H9 (cell line): ENCODE data around the gene IGSF5. TPM values are rescaled to one million over a fixed set of nuclear protein-coding genes. Genes with fewer than 3 reads are reported as not detected.

ENCODE experiments used
- DNase-seq: peaks from one replicate; pipeline ENCODE4 v3.0.0-alpha.2; 2017
- H2AFZ ChIP-seq: one replicate; pipeline ENCODE4 v1.6.1; 2013; ENCODE audit warnings: mild to moderate bottlenecking, low read length, control low read depth, moderate library complexity
- H2AK5ac ChIP-seq: 2 replicates; pipeline ENCODE4 v1.6.1; 2013; ENCODE audit warnings: low read length, control low read depth, mixed read lengths; ENCODE audit not compliant: insufficient read length
- H2BK120ac ChIP-seq: one replicate; pipeline ENCODE4 v1.6.1; 2013; ENCODE audit warnings: low read depth, mild to moderate bottlenecking, low read length, control low read depth, inconsistent platforms; ENCODE audit not compliant: poor library complexity, severe bottlenecking
- H2BK12ac ChIP-seq: 2 replicates; pipeline ENCODE4 v1.6.1; 2013; ENCODE audit warnings: low read length, control low read depth, mixed read lengths, low read depth; ENCODE audit not compliant: insufficient read length
- H2BK15ac ChIP-seq: 2 replicates; pipeline ENCODE4 v1.6.1; 2013; ENCODE audit warnings: low read depth, low read length, control low read depth
- H2BK20ac ChIP-seq: one replicate; pipeline ENCODE4 v1.6.1; 2013; ENCODE audit warnings: low read depth, mild to moderate bottlenecking, low read length, control low read depth, inconsistent platforms; ENCODE audit not compliant: poor library complexity, severe bottlenecking
- H2BK5ac ChIP-seq: 2 replicates; pipeline ENCODE4 v1.6.1; 2013; ENCODE audit warnings: low read length, control low read depth, mixed read lengths; ENCODE audit not compliant: insufficient read length
- H3K14ac ChIP-seq: 2 replicates; pipeline ENCODE4 v1.6.1; 2013; ENCODE audit warnings: low read length, control low read depth; ENCODE audit not compliant: insufficient read depth
- H3K18ac ChIP-seq: 2 replicates; pipeline ENCODE4 v1.6.1; 2013; ENCODE audit warnings: low read depth, mild to moderate bottlenecking, mixed read lengths, low read length, control low read depth; ENCODE audit not compliant: insufficient read length
- H3K23ac ChIP-seq: 2 replicates; pipeline ENCODE4 v1.6.1; 2013; ENCODE audit warnings: low read length, control low read depth, mixed read lengths, low read depth; ENCODE audit not compliant: insufficient read length
- H3K23me2 ChIP-seq: 2 replicates; pipeline ENCODE4 v1.6.1; 2013; ENCODE audit warnings: low read depth, mild to moderate bottlenecking, mixed read lengths, low read length, control low read depth; ENCODE audit not compliant: insufficient read length, poor library complexity, severe bottlenecking
- H3K27ac ChIP-seq: 2 replicates; pipeline ENCODE4 v1.5.1; 2013; ENCODE audit warnings: low read length, control low read depth, mixed read lengths, low read depth; ENCODE audit not compliant: insufficient read length
- H3K27me3 ChIP-seq: 2 replicates; pipeline ENCODE4 v1.6.1; 2013; ENCODE audit warnings: low read length, control low read depth, inconsistent platforms; ENCODE audit not compliant: insufficient read depth
- H3K4ac ChIP-seq: 2 replicates; pipeline ENCODE4 v1.6.1; 2013; ENCODE audit warnings: low read depth, mild to moderate bottlenecking, control low read depth, inconsistent platforms, low read length, moderate library complexity
- H3K4me1 ChIP-seq: 2 replicates; pipeline ENCODE4 v1.6.1; 2013; ENCODE audit warnings: low read length, control low read depth, inconsistent platforms; ENCODE audit not compliant: insufficient read depth
- H3K4me2 ChIP-seq: 2 replicates; pipeline ENCODE4 v1.6.1; 2013; ENCODE audit warnings: low read length, control low read depth, mixed read lengths; ENCODE audit not compliant: insufficient read length, insufficient read depth
- H3K56ac ChIP-seq: 2 replicates; pipeline ENCODE4 v1.6.1; 2013; ENCODE audit warnings: low read depth, mild to moderate bottlenecking, mixed read lengths, low read length, control low read depth; ENCODE audit not compliant: insufficient read length
- H3K79me1 ChIP-seq: 2 replicates; pipeline ENCODE4 v1.6.1; 2013; ENCODE audit warnings: low read depth, mild to moderate bottlenecking, moderate library complexity, low read length, control low read depth, inconsistent platforms; ENCODE audit not compliant: insufficient read depth, poor library complexity, severe bottlenecking
- H3K79me2 ChIP-seq: 2 replicates; pipeline ENCODE4 v1.6.1; 2013; ENCODE audit warnings: low read length, control low read depth, inconsistent platforms; ENCODE audit not compliant: insufficient read depth
- H3K9ac ChIP-seq: 2 replicates; pipeline ENCODE4 v1.6.1; 2013; ENCODE audit warnings: low read length, control low read depth, mixed read lengths; ENCODE audit not compliant: insufficient read length; ENCODE audit errors: extremely low read depth
- H3K9me3 ChIP-seq: one replicate; pipeline ENCODE4 v1.6.1; 2013; ENCODE audit warnings: low read depth, low read length, inconsistent platforms; ENCODE audit not compliant: control insufficient read depth
- H3T11ph ChIP-seq: one replicate; pipeline ENCODE4 v1.6.1; 2013; ENCODE audit warnings: mild to moderate bottlenecking, low read length, control low read depth, inconsistent platforms
- H4K20me1 ChIP-seq: one replicate; pipeline ENCODE4 v1.6.1; 2013; ENCODE audit not compliant: control insufficient read depth, insufficient read length, insufficient read depth
- H4K5ac ChIP-seq: 2 replicates; pipeline ENCODE4 v1.6.1; 2013; ENCODE audit warnings: low read depth, mild to moderate bottlenecking, mixed read lengths, low read length, control low read depth; ENCODE audit not compliant: insufficient read length
- H4K8ac ChIP-seq: replicated peaks from 2 replicates; pipeline ENCODE4 v1.6.1; 2013; ENCODE audit warnings: low read length, control low read depth, mixed read lengths, low read depth; ENCODE audit not compliant: insufficient read length
- H4K91ac ChIP-seq: 2 replicates; pipeline ENCODE4 v1.6.1; 2013; ENCODE audit warnings: low read depth, mild to moderate bottlenecking, moderate library complexity, mixed read lengths, low read length, control low read depth; ENCODE audit not compliant: insufficient read length
- H3K27ac Mint-ChIP-seq, 3 experiments: 2 replicates in 2 of 3; 3 replicates in 1 of 3; pipeline ENCODE4 v1.8.0; 2020 to 2021; ENCODE audit warnings: mixed read lengths in 3 of 3, mild to moderate bottlenecking in 1 of 3, moderate library complexity in 1 of 3
- H3K27me3 Mint-ChIP-seq: 2 replicates; pipeline ENCODE4 v1.8.0; 2021; ENCODE audit warnings: low read depth, mild to moderate bottlenecking, moderate library complexity, mixed read lengths
- H3K36me3 Mint-ChIP-seq, 3 experiments: 2 replicates in 2 of 3; 3 replicates in 1 of 3; pipeline ENCODE4 v1.8.0; 2020 to 2021; ENCODE audit warnings: low read depth in 3 of 3, mixed read lengths in 3 of 3; ENCODE audit not compliant: insufficient read depth in 1 of 3
- H3K4me1 Mint-ChIP-seq, 2 experiments: 2 replicates each; pipeline ENCODE4 v1.8.0; 2020; ENCODE audit warnings: mixed read lengths in 2 of 2
- H3K4me3 Mint-ChIP-seq, 2 experiments: 2 replicates in 1 of 2; 3 replicates in 1 of 2; pipeline ENCODE4 v1.8.0; 2020 to 2021; ENCODE audit warnings: mild to moderate bottlenecking in 2 of 2, mixed read lengths in 2 of 2, moderate library complexity in 1 of 2
- H3K9me3 Mint-ChIP-seq, 2 experiments: 2 replicates in 1 of 2; 3 replicates in 1 of 2; pipeline ENCODE4 v1.8.0; 2020; ENCODE audit warnings: mild to moderate bottlenecking in 2 of 2, mixed read lengths in 2 of 2, moderate library complexity in 1 of 2
- CTCF ChIP-seq: fragments of 200-600 bp; sonication (generic); conservative IDR thresholded peaks from 3 replicates; pipeline ENCODE4 v1.8.0; 2021; ENCODE audit warnings: antibody characterized with exemption, mild to moderate bottlenecking
- WGBS: extraction: QIAGEN DNeasy Blood & Tissue Kit; methylation state at CpG from one replicate; pipeline ENCODE4 v1.1.7; 2013; ENCODE audit warnings: missing lambda C conversion rate, low lambda C conversion rate, mixed read lengths; ENCODE audit not compliant: insufficient read length; ENCODE audit errors: extremely low coverage; 5-methylcytosine and 5-hydroxymethylcytosine counted together
- total RNA-seq: library from RNA; stranded (reverse); gene quantifications from 2 replicates; pipeline ENCODE4 v1.2.1, GENCODE V29; 2021

IGSF5 gene
- total RNA-seq, 1 experiment from 2014 or later: 2.1 TPM

DNA sequence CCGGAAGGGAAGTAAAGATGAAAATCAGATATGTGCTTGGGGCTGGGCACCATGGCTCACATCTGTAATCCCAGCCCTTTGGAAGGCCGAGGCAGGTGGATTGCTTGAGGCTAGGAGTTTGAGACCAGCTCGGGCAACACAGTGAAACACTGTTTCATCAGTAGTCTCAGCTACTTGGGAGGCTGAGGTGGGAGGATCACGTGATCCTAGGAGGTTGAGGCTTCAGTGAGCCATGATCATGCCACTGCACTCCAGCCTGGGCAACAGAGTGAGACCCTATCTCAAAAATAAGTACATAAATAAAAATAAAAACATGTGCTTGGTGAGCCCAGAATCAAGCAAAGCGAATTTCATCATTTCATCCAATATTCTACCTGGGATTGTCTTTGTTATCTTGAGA is 98.9 kb downstream of the IGSF5 start:
- Histone ChIP-seq H3K9ac (no peak overlapping the region), H2BK12ac (no peak overlapping the region), H3K23me2 (no peaks in the 10 kb centered on the region), H3K79me1 (no peaks in the 10 kb centered on the region), H3K79me2 (no peaks in the 10 kb centered on the region), H3K14ac (no peak overlapping the region), H3K23ac (no peak overlapping the region), H3K4me1 (no peaks in the 10 kb centered on the region), H2BK20ac (no peak overlapping the region), H3K9me3 (no peaks in the 10 kb centered on the region), H3T11ph (no peak overlapping the region), H3K27ac (no peak overlapping the region), H3K4ac (no peak overlapping the region), H2BK120ac (no peak overlapping the region), H3K4me2 (no peak overlapping the region), H2AFZ (no peak overlapping the region), H4K5ac (no peak overlapping the region), H3K18ac (no peak overlapping the region), H3K56ac (no peak overlapping the region), H3K27me3 (no peaks in the 10 kb centered on the region), H4K20me1 (no peaks in the 10 kb centered on the region), H4K91ac (no peak overlapping the region), H2BK5ac (no peak overlapping the region), H2AK5ac (no peak overlapping the region), H2BK15ac (no peak overlapping the region), H4K8ac (no peak overlapping the region)
- DNase-seq: no peak
- peaks cover 0 to 2% of the 10 kb centered on the region in 2 experiments; a peak in 1 of 5 replicates for H3K9me3 Mint-ChIP-seq
- no peak overlapping the region for H3K4me3 Mint-ChIP-seq
- no peak overlapping the region for H3K27ac Mint-ChIP-seq
- TF ChIP-seq CTCF: no peak
- H3K4me1 Mint-ChIP-seq: peaks cover 6 to 10% of the 10 kb centered on the region in 2 experiments
- H3K27me3 Mint-ChIP-seq: no peaks in the 10 kb centered on the region
- H3K36me3 Mint-ChIP-seq: peaks cover 0 to 2% (median 0%) of the 10 kb centered on the region in 3 experiments; a peak in 2 of 7 replicates
- WGBS: no CpG with 5 or more reads among the region's 5 CpGs
